Neuron (in vitro differentiated cells): ENCODE data around the gene CCDC167.

Experiments used
- H2AFZ ChIP-seq: one replicate; pipeline ENCODE4 v1.6.1; 2013; ENCODE audit warnings: low read depth, mild to moderate bottlenecking, inconsistent platforms, low read length, moderate library complexity
- H3K27me3 ChIP-seq: one replicate; pipeline ENCODE4 v1.6.1; 2013; ENCODE audit warnings: low read length; ENCODE audit not compliant: insufficient read depth
- H3K36me3 ChIP-seq: one replicate; pipeline ENCODE4 v1.6.1; 2013; ENCODE audit warnings: low read length; ENCODE audit not compliant: insufficient read depth
- H3K4me1 ChIP-seq: one replicate; pipeline ENCODE4 v1.6.1; 2013; ENCODE audit warnings: low read length; ENCODE audit not compliant: insufficient read depth
- H3K4me3 ChIP-seq: 2 replicates; pipeline ENCODE4 v1.5.1; 2013; ENCODE audit warnings: mild to moderate bottlenecking, low read length, moderate library complexity
- H3K9me3 ChIP-seq: one replicate; pipeline ENCODE4 v1.6.1; 2013; ENCODE audit warnings: low read length

CCDC167 gene

GRCh38 chr6:37499433-37500293 lies at the start of gene CCDC167:
CCDC167 (minus strand) TSS chr6:37499893; CDS start chr6:37499863, 30 bp downstream.
- H3K27me3 ChIP-seq: no peaks in the 10 kb centered on the region
- H3K4me1 ChIP-seq: peaks cover 6% of the 10 kb centered on the region

DNA sequence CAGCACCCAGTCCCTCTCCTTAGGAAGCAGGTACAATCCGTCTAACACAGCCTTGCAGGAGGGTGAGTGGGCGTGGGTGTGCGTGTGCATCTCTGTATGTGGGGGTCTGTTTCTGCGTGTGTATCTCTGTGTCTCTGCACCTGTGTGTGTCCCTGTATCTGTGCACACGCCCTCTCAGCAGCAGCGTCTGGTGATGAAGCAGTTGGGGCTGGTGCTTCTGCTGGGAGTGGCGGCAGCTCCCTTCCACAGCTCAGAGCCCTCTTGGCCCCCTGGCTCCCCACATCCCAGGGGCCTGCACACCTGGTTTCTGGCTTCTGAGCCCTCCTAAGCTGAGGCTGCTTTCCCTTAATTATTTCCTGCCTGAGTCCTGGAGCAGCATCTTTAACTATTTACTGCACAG lies 49.5 kb upstream of the CCDC167 start:
- Histone ChIP-seq H3K4me1 (peaks cover 8% of the 10 kb centered on the region), H3K9me3 (no peaks in the 10 kb centered on the region), H2AFZ (no peak overlapping the region), H3K27me3 (no peaks in the 10 kb centered on the region), H3K36me3 (no peaks in the 10 kb centered on the region), H3K4me3 (no peak overlapping the region)

More at GRCh38 chr6:37499433-37500293, at the start of gene CCDC167:
- Histone ChIP-seq H3K36me3 (no peaks in the 10 kb centered on the region), H3K4me3 (peak within 1 kb of the TSS; percentile 78), H3K9me3 (no peaks in the 10 kb centered on the region), H2AFZ (peak within 1 kb of the TSS; percentile 74)

GRCh38 chr6:37548067-37548674 lies 48.5 kb upstream of the CCDC167 start:
- H3K27me3 ChIP-seq: no peaks in the 10 kb centered on the region
- H3K36me3 ChIP-seq: no peaks in the 10 kb centered on the region
- H3K4me3 ChIP-seq: no peak overlapping the region
- H2AFZ ChIP-seq: no peak overlapping the region
- H3K9me3 ChIP-seq: no peaks in the 10 kb centered on the region
- peaks cover 8% of the 10 kb centered on the region for H3K4me1 ChIP-seq

DNA sequence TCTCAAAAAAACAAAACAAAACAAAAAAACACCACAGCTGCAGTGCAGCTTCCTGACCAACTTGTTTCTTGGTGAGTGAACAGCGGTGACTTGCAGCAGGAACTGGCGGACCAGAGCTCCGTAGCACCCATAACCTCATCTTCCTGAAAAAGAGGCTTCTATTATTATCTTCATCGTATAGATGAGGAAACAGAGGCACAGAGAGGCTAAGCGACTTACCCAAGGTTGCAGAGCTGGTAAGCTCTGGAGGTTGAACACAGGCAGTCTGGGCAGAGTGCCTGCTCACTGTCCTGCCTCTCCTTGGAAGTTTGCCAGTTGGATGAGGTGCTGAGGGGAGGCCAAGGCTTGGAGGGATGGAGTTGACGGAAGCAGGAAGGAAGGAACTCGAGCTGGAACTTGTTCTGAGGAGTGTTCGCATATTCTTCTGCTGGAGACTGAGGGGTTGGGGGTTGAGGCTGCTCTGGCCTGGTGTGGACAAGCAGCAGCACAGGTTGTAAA lies 47.9 kb upstream of the CCDC167 start:
- Histone ChIP-seq H3K4me3 (no peak overlapping the region), H3K4me1 (peaks cover 5% of the 10 kb centered on the region), H3K36me3 (no peaks in the 10 kb centered on the region), H3K27me3 (no peaks in the 10 kb centered on the region), H2AFZ (no peak overlapping the region), H3K9me3 (no peaks in the 10 kb centered on the region)

- Histone ChIP-seq H3K36me3 (no peaks in the 10 kb centered on the region), H3K4me1 (peaks cover 5% of the 10 kb centered on the region), H2AFZ (no peak overlapping the region), H3K27me3 (no peaks in the 10 kb centered on the region), H3K9me3 (no peaks in the 10 kb centered on the region), H3K4me3 (no peak overlapping the region)
Measured at GRCh38 chr6:37546141-37546871, 46.6 kb upstream of the CCDC167 start.

DNA sequence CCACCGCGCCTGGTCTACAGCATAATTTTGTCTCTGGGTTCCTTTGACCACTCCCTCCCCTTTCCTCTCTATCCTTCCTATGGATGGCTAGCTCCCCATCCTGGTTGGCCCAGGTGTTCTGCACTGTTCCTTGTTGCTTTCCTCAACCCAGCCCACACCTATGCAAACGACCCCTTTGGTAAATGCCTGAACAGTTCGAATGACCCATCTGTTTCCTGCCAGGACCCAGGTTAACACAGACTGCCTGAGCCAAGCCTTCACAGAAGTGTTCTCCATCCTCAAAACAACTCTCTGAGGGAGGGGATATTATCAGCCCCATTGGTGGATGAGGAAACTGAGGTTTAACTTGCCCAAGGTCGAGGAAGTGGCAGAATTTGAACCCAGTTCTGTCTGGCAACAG lies 44.8 kb upstream of the CCDC167 start:
- no peaks in the 10 kb centered on the region for H3K36me3 ChIP-seq
- H3K4me3 ChIP-seq: no peak overlapping the region
- H3K9me3 ChIP-seq: no peaks in the 10 kb centered on the region
- H3K27me3 ChIP-seq: no peaks in the 10 kb centered on the region
- peaks cover 5% of the 10 kb centered on the region for H3K4me1 ChIP-seq
- H2AFZ ChIP-seq: no peak overlapping the region

DNA sequence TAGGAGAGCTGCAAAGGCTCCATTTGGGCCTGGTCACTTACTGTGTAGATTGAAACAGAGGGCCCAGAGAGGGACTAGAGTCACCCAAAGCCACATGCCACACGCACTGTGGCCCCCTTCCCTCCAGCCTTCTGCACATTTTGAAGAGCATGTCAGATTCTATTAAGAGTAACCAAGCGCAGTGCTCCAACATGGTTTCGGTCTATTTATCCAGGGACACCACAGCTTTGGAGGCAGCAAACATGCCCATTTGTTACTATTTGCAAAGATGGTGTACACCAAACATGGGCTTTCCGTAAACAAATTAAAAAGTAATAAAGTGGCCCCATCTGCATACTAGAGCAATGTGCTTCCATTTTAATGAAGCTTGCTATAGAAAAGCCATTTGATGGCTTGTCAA lies 43.7 kb upstream of the CCDC167 start:
- no peaks in the 10 kb centered on the region for H3K36me3 ChIP-seq
- no peak overlapping the region for H2AFZ ChIP-seq
- H3K4me1 ChIP-seq: peaks cover 8% of the 10 kb centered on the region
- no peak overlapping the region for H3K4me3 ChIP-seq
- no peaks in the 10 kb centered on the region for H3K9me3 ChIP-seq
- peaks cover 5% of the 10 kb centered on the region for H3K27me3 ChIP-seq

GRCh38 chr6:37541346-37541745 lies 41.7 kb upstream of the CCDC167 start:
- Histone ChIP-seq H3K4me1 (peaks cover 15% of the 10 kb centered on the region), H3K4me3 (no peak overlapping the region), H3K27me3 (peaks cover 25% of the 10 kb centered on the region), H2AFZ (no peak overlapping the region), H3K36me3 (no peaks in the 10 kb centered on the region), H3K9me3 (no peaks in the 10 kb centered on the region)

GRCh38 chr6:37540390-37540789 lies 40.7 kb upstream of the CCDC167 start:
- Histone ChIP-seq H3K4me3 (no peak overlapping the region), H3K4me1 (peaks cover 25% of the 10 kb centered on the region), H3K27me3 (peaks cover 34% of the 10 kb centered on the region)

DNA sequence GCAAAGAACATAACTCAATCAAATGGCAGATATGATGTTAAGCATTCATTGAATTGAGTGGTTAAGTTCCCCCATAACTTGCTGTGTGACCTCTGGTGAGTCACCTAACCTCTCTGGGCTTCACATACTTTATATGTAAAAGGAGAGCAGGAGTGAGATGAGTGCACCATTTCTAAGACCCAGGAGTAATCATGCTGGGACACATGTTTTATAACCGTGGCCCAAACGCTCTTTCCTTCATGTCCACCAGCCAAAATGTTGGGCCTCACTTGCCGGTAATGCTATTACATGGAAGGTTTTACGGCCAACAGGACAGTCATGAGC lies 40.3 kb upstream of the CCDC167 start:
- Histone ChIP-seq H3K4me3 (no peak overlapping the region), H3K9me3 (no peaks in the 10 kb centered on the region), H3K27me3 (peaks cover 38% of the 10 kb centered on the region), H2AFZ (no peak overlapping the region), H3K36me3 (no peaks in the 10 kb centered on the region), H3K4me1 (peaks cover 29% of the 10 kb centered on the region)

More at GRCh38 chr6:37540390-37540789, 40.7 kb upstream of the CCDC167 start:
- H3K9me3 ChIP-seq: no peaks in the 10 kb centered on the region
- no peak overlapping the region for H2AFZ ChIP-seq
- H3K36me3 ChIP-seq: no peaks in the 10 kb centered on the region

DNA sequence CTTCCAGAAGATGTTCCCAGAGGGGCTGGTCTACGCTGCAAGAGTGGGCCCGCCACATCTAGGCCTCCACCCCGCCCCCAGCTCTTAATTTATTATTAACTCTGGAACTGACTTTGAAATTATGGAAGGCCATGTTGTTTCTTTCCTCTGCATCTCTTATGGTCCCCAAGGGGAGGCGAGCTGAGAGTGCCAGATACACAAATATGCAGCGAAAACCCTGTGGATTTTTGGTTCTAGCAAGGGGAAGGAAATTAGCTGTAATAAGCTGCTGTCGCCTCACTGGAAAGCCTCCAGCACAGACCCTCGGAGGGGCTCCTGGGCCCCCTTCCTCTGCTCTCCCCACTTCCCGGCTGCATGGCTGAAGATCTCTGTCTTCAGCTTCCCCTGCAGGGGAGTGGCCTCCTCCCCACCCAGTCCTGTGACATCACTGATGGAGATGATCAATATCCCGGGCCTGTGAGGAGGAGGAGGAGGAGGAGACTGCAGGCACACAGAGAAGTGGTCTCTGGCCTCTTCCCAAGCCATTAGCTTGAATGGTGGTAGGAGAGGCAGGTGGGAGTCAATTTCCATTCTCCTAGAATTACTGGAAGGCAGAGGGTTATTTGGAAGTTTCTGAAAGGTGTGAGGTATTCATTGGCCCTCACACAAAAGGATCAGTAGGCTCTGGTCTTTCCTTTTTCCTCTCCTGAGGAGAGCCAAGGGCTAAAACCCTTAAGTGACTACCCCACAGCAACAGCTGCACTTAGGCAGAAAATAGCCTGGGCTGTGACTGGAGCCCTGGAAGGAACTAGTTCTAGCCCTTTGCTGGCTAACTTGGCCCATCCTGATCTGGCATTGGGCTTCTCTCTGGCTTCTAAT lies 39.7 kb upstream of the CCDC167 start:
- Histone ChIP-seq H2AFZ (no peak overlapping the region), H3K4me1 (peaks cover 33% of the 10 kb centered on the region), H3K27me3 (peaks cover 41% of the 10 kb centered on the region), H3K4me3 (no peak overlapping the region), H3K36me3 (no peaks in the 10 kb centered on the region), H3K9me3 (no peaks in the 10 kb centered on the region)

DNA sequence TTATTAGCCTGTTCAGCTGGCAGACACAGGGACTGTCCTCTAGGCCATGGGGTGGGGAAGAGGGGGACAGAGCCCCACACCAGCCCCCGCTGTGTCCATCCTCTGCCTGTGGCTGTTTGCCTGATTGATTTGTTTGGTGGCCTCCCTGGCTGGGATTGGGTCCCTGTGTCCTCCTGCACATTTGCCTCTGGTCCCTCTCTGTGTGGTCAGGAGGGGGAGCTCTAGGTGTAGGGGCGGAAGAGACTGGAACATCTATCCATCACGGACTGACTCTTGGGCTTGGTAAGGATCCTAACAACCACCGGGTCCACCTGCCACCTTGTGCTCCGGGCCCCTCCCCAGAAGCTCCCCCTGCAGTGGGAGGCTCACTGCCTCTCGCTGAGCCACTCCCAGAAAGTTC lies 38.4 kb upstream of the CCDC167 start:
- peaks cover 41% of the 10 kb centered on the region for H3K4me1 ChIP-seq
- H3K4me3 ChIP-seq: no peak overlapping the region
- no peaks in the 10 kb centered on the region for H3K9me3 ChIP-seq
- peaks cover 45% of the 10 kb centered on the region for H3K27me3 ChIP-seq
- no peaks in the 10 kb centered on the region for H3K36me3 ChIP-seq
- H2AFZ ChIP-seq: no peak overlapping the region
